ENCODE results near the gene MYADML2.

MYADML2 gene

GRCh38 chr17:81895400-81895799, 51.6 kb downstream of the MYADML2 start:
- no peak for DNase-seq

- DNase-seq = no peak
Observed at GRCh38 chr17:81891303-81891552, 55.8 kb downstream of the MYADML2 start.

- no peak for DNase-seq
Observed at GRCh38 chr17:81890447-81891302, 56.4 kb downstream of the MYADML2 start.

Measured in activated naive CD4-positive, alpha-beta T cell treated with anti-CD3 and anti-CD28 coated beads, Interleukin-2, amount 50 U/mL, for 16 hours (primary cell).